ENCODE data around the gene PSPN.
"Not testable (repeated sequence)": the region's sequence is repeated elsewhere in the genome, so short reads cannot be mapped to it uniquely, and the experiment has no call there.

Gene PSPN

DNA sequence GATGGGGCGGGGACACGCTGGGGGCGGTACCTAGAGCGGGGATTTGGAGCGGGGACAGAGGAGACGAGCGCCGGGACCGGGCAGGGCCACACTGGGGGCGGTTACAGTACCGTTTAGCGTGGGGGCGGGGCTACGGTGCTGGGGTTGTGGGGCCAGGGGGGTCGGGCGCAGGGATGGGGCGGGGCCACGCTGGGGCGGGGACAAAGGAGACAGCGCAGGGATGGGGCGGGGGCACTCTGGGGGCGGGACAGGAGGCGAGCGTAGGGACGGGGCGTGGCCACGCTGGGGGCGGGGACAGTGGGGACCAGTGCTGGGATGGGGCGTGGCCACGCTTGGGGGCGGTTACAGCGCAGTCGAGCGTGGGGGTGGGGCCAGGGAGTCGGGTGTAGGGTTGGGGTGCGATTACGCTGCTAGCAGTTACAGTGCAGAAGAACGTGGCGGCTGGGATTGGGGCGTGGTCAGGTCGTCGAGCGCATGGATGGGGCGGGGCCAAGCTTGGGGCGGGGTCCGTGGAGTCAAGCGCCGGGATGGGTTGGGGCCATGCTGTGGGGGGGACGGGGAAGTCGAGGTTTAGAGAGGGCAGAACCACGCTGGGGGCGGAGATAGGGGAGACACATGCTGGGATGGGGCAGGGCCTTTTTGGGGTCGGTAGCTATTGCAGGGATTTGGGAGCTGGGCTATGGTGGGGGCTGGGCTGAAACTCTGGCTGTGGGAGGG lies 2.5 kb downstream of the PSPN start:
- peak; percentile 96 for DNase-seq (ENCODE audit: low spot score)

DNA sequence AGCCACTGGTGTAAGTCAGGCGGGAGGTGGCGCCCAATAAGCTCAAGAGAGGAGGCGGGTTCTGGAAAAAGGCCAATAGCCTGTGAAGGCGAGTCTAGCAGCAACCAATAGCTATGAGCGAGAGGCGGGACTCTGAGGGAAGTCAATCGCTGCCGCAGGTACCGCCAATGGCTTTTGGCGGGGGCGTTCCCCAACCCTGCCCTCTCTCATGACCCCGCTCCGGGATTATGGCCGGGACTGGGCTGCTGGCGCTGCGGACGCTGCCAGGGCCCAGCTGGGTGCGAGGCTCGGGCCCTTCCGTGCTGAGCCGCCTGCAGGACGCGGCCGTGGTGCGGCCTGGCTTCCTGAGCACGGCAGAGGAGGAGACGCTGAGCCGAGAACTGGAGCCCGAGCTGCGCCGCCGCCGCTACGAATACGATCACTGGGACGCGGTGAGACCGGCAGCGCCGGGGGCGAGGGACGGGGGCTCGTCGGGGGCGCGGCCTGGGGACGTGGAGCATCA lies 3.1 kb downstream of the PSPN start, which contains the start of gene ALKBH7:
ALKBH7 (plus strand) TSS at position 201 of the 502 bp plus-strand sequence; CDS start at position 228, 27 bp downstream.
- peak; percentile 100 for DNase-seq (ENCODE audit: low spot score)

DNA sequence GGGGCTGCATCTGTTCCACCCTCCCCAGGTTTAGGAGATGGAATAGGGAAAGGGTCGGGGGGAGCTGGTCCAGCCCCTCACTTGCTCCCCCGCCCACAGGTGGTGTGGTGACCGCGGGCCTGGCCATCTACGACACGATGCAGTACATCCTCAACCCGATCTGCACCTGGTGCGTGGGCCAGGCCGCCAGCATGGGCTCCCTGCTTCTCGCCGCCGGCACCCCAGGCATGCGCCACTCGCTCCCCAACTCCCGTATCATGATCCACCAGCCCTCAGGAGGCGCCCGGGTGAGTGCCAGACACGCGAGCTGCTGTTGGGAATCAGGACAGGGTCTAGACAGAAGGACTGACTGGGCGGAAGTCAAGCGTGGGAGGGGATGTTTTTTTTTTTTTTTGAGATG lies 11.4 kb downstream of the PSPN start:
- no peak for DNase-seq (ENCODE audit: low spot score)

DNA sequence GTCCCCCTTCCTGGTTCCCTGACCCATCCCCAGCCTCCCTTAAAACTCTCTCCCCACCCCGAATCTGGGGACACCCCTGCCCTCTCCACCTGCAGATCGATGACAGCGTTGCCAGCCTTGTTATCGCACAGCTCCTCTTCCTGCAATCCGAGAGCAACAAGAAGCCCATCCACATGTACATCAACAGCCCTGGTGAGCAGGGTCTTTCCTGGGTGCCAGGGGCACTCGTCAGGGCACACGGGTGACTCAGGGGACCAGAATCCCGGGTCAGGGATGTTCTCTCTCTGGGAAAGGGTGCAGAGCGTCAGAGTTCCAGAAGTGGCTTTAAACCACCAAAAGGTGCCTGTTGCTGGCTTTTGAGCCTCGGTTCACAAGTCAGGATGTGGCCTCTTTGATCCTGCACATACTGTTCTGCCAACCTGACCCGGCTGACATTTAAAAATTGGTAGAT lies 13.4 kb downstream of the PSPN start:
- DNase-seq (ENCODE audit: low spot score): peak; percentile 59

DNA sequence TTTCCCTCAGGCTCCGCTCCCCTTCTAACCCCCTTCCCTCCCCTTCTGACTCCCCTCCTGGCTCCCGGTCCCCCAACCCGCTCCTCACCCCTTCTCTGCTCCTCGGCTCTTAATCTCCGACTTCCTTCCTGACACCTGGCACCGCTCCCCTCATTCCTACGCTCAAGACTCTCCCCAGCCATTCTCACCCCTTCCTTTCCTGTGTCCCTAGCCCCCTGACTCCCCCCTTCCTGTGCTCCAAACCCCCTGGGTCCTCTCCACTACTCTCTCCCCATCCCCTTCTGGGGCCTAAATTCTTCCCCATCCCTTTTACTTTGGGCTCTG lies 13.7 kb downstream of the PSPN start:
- peak; percentile 40 for DNase-seq (ENCODE audit: low spot score)

DNA sequence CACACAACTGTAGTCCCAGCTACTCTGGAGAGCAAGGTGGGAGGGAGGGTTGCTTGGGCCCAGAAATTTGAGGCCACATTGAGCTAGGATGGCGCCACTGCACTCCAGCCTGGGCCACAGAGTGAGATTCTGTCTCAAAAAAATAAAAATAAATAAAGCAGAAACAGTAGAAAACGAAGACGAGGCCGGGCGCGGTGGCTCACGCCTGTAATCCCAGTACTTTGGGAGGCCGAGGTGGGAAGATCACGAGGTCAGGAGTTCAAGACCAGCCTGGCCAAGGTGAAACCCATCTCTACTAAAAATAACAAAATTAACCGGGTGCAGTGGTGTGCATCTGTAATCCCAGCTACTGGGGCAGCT lies 14.9 kb downstream of the PSPN start:
- DNase-seq (ENCODE audit: low spot score): not testable (repeated sequence)

DNA sequence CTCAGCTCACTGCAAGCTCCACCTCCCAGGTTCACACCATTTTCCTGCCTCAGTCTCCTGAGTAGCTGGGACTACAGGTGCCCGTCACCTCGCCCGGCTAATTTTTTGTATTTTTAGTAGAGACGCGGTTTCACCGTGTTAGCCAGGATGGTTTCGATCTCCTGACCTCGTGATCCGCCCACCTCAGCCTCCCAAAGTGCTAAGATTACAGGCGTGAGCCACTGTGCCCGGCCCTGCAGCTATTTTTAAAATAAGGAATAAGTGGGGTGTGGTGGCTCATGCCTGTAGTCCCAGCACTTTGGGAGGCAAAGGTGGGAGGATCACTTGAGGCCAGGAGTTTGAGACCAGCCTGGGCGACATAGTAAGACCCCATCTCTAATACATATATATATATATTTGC lies 15.3 kb downstream of the PSPN start:
- DNase-seq (ENCODE audit: low spot score): not testable (repeated sequence)

DNA sequence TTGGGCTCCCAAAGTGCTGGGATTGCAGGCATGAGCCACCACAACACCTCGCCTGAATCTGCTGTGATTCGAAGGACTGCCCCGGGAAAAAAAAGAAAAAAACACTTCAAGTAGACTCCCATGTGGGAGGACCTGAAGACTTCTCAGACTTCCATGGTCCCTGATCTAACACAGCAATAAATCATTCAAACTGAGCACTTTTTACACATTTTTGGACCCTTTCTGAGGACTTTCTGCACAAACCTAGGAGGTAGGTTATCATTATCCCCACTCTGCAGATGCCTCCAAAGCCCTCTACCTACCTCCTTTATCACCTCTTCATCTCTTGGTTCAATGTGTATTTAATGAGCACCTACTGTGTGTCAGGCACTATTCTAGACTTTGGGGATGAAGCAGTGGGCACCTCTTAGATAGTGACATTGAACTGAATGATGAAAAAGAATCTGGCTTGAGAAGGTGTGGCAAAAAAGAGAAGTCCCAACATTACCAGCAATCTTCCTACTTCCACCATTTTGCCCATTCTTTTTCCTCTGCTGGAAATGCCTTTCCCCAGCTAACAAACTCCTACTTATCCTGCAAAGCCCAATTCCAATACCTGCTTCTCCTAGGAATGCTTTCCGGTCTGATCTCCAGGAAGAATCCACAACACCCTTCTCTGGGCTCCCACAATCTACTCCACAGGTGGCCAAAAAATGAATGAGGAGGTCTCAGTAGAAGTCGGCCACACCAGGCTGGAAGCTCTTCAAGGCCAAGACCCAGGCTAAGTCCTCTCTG lies 16.0 kb downstream of the PSPN start:
- DNase-seq (ENCODE audit: low spot score): no peak

DNA sequence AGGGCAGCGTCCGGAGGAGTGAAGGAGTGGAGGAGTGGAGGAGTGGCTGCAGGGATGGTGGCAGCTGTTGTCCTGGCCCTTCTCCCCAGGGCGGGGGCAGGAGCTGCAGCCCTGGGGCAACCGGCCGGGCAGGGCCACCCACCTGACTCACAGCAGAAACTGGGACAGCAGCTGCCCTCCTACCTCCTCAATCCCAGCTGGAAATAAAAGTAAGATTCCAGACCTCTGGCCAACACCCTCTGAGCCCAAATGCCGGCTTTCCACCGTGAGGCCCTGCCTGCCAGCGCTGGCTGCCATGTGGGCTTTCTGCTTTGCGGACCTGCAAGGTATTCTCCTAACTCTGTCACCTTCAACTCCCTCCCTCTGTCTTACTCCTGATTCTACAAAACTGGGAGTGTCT lies 17.7 kb downstream of the PSPN start:
- DNase-seq (ENCODE audit: low spot score): no peak

DNA sequence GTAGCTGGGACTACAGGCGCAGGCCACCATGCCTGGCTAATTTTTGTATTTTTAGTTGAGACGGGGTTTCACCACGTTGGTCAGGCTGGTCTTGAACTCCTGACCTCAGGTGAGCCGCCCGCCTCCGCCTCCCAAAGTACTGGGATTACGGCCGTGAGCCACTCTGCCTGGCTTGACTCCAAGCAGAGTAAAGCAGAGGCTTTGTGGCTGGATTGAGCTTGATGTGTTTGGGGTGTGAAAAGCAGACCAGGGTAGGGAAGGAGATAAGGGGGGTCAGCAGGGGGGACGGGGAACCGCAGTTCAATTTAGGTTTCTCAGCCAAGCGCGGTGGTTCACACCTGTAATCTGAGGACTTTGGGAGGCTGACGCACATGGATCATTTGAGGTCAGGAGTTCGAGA lies 18.6 kb downstream of the PSPN start:
- no peak for DNase-seq (ENCODE audit: low spot score)

DNA sequence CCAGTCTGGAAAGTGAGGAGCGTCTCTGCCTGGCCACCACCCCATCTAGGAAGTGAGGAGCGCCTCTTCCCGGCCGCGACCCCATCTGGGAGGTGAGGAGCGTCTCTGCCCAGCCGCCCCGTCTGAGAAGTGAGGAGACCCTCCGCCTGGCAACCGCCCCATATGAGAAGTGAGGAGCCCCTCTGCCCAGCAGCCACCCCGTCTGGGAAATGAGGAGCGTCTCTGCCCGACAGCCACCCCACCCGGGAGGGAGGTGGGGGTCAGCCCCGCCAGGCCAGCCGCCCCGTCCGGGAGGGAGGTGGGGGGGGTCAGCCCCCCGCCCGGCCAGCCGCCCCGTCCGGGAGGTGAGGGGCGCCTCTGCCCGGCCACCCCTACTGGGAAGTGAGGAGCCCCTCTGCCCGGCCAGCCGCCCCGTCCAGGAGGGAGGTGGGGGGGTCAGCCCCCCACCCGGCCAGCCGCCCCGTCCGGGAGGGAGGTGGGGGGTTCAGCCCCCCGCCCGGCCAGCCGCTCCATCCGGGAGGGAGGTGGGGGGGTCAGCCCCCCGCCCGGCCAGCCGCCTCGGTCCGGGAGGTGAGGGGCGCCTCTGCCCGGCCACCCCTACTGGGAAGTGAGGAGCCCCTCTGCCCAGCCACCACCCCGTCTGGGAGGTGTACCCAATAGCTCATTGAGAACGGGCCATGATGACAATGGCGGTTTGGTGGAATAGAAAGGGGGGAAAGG lies 20.3 kb downstream of the PSPN start:
- DNase-seq (ENCODE audit: low spot score): not testable (repeated sequence)

DNA sequence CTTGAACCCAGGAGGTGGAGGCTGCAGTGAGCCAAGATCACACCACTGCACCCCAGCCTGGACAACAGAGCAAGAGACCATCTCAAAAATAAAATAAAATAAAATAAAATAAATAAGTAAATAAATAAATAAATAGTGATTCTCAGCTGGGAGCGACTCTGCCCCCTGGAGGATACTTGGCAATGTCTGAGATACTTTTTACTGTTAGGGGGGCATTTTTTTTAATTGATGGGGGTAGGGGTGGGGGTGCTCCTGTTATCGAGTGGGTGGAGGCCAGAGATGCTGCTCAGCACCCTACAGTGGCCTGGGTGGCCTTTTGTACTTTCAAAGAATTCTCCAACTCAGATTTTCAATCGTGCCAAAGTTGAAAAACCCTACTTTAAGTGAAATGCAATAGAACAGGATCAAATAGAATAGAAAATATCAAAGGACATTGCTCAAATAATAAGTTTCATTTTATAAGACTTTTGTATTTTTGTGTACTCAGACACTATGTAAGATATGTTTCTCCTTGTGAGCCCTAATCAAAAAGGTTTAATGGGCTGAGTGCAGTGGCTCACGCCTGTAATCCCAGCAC lies 21.5 kb downstream of the PSPN start:
- DNase-seq (ENCODE audit: low spot score): no peak

DNA sequence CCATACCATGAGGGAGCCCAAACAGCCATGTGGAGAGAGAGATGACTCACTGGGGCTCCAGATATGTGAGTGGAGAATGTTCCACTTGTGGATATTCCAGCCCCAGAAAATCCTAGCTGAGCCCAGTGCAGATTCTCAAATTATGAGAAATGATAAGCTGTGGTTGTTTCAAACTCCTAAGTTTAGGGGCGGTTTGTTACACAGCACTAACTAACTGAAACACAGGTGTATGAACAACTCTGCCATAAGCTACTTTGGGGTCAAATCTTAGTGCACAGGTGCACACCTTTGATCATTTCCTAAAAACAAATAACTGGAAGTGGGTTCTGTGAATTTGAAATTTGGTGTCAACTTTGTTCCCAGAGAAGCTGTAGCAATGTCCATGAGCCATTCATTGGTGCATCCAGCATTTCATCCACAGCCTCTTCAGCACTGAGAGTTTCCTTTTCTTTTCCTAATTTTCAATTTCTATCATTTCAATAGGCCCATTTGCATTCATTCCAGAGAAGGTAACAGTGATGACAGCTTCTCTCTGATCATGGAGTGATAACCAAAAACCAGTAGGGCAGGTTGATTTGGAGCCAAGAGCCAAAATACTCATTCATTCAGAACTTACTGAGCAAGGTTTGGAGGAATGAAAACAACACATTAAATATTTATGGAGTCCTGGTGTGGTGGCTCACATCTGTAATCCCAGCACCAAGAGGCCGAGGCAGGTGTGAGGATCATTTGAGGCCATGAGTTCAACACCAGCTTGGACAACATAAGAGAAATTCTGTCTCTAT lies 23.2 kb downstream of the PSPN start:
- no peak for DNase-seq (ENCODE audit: low spot score)

DNA sequence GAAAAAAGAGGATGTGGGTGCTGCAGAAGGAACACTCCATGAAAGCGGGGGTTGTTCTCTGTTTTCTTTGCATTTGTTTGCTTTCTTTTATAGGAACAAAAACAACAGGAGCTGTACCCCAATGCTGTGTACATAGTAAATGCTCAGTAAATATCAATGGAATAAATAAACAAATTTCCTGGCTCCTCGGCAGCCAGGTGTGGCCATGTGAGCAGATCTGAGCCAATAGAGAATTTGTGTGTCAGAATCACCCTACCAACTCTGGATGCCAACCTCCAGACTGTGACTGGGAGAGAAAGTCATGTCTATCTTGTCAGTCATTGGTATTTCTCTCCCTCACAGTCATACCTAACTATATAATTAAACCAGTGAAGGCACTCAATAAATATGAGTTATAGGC lies 25.0 kb downstream of the PSPN start:
- DNase-seq (ENCODE audit: low spot score): no peak

DNA sequence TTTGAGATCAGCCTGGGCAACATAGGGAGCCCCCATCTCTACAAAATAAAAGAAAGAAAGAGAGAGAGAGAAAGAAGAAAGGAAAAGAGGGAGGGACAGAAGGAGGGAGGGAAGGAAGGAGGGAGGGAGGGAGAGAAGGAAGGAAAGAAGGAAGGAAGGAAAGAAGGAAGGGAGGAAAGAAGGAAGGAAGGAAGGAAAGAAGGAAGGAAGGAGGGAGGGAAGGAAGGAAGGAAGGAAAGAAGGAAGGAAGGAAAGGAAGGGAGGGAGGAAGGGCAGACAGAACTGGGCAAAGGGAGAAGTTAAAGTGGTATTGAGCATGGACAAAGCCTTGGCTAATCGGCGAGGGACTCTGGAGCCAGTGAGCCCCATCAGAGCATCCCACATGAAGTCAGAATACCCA lies 26.5 kb downstream of the PSPN start:
- DNase-seq (ENCODE audit: low spot score): not testable (repeated sequence)

DNA sequence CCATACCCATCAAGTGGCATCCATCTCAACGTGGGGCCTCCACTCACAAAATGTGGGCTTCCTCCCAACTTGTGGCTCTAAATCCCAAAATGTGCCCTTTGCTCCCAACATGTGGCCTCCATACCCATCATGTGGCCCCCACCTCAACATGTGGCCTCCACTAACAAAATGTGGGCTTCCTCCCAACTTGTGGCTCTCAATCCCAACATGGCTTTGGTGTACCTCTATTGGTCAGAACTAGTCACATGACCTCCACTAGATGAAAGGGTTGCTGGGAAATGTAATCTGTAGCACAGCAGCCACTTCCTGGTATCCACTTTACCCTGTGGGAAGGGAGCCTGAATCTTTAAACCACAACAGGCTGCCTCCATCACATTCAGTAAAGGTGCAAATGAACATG lies 32.3 kb downstream of the PSPN start:
- DNase-seq (ENCODE audit: low spot score): peak; percentile 28

DNA sequence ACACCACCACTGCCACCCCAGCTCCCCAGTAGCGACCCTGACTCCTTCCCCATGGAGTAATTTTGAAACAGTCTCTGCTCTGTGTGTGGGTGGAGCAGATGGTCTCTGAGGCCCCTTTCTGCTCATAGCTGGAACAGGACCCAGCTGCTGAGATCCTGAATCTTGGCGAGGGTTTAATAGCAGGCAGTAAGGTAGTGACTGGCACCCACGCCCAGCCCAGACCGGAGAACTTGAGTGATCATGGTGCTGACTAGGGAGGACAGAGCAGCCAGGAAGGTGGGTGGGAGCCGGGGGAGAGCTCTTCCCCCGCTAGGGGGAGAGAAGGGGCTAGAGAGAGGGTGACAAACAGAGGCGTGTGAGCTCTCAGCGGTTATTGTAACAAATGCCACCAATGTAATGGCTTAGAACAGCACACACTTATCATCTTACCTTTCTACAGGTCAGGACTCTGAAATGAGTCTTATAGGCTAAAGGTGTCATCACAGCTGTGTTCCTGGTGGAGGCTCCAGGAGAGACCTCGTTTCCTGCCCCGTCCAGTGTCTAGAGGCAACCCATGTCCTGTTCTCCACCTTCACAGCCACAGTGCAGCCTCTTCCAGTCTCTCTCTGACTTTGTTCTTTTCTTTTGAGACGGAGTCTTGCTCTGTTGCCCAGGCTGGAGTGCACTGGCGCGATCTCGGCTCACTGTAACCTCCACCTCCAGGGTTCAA lies 35.1 kb downstream of the PSPN start:
- no peak for DNase-seq (ENCODE audit: low spot score)

DNA sequence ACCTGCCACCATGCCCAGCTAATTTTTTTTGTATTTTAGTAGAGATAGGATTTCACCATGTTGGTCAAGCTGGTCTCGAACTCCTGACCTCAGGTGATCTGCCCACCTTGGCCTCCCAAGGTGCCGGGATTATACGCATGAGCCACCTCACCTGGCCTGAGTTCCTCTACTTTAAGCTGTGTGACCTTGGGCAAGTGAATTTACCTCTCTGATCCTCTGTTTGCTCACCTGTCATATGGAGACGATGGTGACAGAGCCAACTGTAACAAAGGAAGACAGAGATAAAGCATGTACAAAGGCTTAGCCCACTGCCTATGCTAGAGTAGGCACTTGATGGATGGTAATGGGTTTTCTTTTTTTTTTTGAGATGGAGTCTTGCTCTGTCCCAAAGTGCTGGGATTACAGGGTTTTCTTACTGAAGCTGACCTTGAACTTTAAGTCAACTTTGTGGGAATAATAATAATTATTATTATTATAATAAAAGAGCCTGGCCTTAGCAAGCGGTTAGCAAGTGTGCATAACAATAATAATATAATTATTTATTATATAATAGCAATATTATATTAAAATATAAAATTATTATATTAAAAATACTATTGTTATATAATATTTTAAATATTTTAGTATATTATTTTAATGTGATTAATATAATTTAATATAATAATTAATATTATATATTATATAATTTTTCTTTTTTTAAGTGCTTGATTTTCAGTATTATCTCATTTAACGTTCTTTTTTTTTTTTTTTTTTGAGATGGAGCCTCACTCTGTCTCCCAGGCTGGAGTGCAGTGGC lies 41.0 kb downstream of the PSPN start:
- no peak for DNase-seq (ENCODE audit: low spot score)

DNA sequence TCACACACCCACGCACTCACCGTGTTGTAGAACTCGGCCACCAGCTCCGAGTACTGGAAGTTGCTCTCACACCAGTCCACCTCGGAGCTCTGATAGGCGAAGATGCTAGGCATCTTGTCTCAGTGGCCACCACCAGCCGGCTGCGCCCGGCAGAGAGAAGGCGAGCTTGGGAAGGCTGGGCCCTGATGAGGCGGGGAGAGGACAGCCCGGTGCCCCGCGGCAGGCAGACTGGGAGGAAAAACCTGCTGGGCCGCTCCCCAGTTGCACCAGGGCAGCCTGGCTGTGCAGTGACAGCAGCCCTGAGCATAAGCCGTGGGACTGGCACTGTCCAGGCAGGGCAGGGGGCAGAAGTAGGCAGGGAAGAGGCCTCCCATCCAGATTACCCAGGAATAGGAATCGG lies 42.3 kb downstream of the PSPN start, which contains the start of gene ACER1:
ACER1 (minus strand) TSS at position 174 of the 400 bp plus-strand sequence; CDS start at position 113, 61 bp downstream.
- DNase-seq (ENCODE audit: low spot score): no peak

DNA sequence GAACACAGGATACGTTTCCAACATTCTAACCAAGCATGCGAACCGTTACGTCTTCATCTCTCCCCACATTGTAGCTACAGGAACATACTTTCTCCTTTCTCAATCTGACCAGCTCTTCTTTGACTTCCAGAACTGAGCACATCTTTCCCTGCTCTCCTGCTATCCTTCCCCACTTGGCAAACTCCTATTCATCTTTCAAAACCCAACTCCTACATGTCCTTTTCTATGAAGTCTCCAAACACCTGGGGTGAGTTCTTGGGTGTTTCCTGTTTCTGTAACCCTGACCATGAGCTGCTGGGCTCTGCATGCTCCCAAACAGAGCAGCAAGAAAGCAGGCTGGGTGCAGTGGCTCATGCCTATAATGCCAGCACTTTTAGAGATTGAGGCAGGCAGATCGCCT lies 48.9 kb downstream of the PSPN start:
- DNase-seq (ENCODE audit: low spot score): no peak
